ENCODE measurements around the gene ARL3.
"Not testable (repeated sequence)": the region's sequence is repeated elsewhere in the genome, so short reads cannot be mapped to it uniquely, and the experiment has no call there.

Gene ARL3, protein sequence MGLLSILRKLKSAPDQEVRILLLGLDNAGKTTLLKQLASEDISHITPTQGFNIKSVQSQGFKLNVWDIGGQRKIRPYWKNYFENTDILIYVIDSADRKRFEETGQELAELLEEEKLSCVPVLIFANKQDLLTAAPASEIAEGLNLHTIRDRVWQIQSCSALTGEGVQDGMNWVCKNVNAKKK

DNA sequence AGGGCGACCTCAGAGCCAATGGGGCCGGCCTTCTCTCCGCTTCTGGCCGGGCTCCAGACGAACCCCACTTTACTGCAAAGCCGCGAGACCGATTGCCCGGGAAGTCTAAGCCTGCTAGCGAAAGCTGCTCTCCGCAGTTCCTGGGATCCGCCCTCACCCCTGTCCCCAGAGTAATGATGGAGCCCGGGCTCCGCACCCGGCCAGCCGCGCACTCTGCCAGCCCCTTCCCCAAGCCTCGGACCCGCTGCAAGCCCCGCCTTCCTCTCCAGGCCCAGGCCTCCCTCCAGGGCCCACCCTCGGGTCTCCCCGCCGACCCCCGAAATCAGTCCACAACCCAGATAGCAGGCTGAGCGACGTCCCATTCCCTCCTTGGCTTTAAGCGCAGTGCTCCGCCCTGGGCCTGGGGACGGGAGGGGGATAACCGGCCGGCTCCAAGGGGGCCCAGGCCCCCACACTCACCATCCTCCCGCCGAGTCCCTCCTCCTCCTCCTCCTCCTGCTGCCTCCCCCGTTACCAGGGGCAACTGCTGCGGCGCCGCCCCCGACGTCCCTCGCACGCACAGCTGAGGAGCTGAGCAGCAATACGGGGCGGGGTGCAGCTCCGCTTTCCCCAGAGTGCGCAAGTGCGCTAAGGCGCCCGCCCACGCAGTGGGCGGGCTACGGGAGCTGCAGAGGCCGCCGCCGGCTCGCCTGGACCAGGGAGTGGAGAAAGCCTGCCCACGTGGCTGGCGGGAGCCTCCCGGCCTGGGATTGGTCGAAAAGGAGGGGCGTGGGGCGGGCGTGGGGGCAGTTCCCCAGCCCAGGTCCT is at the start of gene ARL3:
TSS of gene ARL3 (minus strand) at position 584 of the 807 bp plus-strand sequence. CDS start at position 462, 122 bp downstream.
- peak; percentile 93 for DNase-seq (ENCODE audit: insufficient read length, low spot score)
- FAIRE-seq, result peak; percentile 93

DNA sequence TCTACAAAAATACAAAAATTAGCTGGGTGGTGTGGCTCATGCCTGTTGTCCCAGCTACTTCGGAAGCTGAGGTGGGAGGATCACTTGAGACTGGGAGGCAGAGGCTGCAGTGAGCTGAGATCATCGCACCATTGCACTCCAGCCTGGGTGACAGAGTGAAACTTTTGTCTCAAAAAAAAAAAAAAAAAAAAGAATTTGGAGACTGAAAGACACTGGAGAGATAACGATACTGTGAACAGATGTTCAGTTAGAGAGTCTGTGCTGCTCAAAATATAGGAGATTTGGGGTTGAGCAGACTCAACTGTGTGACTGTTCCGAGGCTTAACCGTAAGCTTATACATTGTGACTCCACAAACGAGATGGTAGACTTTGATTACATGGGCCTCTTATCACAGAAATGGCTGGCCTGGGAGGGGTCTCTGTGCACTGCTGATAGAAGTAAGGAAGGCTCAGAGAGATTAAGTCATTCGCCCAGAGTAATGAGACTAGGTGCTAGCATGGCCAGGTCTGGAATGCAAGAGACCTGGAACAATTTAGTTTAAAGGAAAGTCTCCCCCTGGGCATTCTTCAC is 48.9 kb upstream of the ARL3 start:
- FAIRE-seq (no peak), DNase-seq (ENCODE audit: insufficient read length, low spot score) (no peak)

DNA sequence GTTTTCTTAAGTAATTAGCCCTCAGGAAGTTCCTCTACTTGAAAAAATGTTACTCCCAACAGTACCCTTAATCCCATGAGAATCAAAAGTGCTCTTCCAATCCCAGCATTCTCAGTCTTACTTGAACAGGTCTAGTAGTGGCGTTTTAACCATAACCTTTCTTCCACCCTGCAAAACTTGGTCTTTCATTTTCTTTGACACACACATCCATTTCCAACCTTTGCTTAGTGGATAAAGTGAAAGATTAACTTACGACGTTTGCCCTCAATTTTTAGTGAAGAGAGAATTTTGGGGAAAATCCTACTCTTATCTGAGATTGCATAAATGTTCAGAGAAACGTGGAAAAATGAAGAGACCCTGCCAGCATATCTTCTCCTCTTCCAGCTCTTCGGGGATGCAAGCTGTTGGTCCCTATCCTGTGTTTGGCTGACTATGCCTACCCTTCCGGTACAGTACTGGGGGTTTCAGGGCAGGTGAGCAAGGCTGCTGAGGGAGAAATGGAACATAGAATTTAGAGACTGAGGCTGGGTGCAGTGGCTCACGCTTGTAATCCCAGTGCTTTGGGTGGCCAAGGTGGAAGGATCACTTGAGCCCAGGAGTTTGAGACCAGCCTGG is 48.3 kb upstream of the ARL3 start:
- no peak for FAIRE-seq
- DNase-seq (ENCODE audit: insufficient read length, low spot score), result no peak

DNA sequence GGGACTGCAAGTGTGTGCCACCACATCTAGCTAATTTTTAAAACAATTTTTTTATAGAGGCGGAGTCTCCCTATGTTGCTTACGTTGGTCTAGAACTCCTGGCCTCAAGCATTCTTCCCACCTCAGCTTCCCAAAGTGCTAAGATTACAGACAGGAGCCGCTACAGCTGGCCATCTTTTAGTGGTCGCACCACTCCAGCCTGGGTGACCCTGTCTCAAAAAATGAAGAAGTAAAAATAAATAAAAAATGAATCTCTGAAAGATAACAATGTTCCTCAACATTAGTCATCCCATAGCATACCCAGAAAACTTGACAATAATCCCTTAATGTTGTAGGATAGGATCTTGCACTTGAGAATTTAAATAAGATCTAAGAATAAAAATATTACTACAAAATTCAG is 47.8 kb upstream of the ARL3 start:
- no peak for DNase-seq (ENCODE audit: insufficient read length, low spot score)

DNA sequence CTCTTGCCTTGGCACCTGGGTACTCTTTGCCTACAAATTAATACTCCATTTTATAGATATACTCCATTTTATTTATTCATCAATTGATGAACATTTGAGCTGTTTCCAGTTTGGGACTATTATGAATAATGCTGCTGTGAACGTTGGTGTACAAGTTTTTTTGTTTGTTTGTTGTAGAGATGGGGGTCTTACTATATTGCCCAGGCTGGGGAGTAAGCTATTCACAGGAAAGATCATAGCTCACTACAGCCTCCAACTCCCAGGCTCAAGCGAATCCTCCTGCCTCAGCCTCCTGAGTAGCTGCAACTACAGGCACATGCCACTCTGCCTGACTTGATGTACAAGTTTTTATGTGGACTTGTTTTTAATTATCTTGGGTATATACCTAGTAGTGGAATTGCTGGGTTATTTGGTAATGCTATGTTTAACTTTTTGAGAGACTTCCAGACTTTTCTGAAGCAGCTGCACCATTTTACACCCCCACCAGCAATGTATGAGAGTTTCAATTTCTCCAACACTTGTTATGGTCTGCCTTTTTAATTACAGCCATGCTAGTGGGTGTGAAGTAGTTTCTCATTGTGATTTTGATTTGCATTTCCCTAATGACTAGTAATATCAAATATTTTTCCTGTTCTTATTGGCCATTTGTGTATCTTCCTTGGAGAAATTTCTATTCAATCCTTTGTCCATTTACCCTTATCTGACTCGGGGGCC is 45.5 kb upstream of the ARL3 start:
- FAIRE-seq, result no peak
- no peak for DNase-seq (ENCODE audit: insufficient read length, low spot score)

More for the DNA sequence above, 47.8 kb upstream of the ARL3 start:
- no peak for FAIRE-seq

DNA sequence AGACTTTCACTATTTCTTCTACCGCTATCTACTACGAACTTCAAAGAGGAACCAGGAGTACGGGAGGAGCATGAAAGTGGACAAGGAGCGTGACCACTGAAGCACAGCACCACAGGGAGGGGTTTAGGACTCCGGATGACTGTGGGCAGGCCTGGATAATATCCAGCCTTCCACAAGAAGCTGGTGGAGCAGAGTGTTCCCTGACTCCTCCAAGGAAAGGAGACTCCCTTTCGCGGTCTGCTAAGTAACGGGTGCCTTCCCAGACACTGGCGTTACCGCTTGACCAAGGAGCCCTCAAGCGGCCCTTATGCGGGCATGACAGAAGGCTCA is 44.7 kb upstream of the ARL3 start:
- FAIRE-seq, result not testable (repeated sequence)

DNA sequence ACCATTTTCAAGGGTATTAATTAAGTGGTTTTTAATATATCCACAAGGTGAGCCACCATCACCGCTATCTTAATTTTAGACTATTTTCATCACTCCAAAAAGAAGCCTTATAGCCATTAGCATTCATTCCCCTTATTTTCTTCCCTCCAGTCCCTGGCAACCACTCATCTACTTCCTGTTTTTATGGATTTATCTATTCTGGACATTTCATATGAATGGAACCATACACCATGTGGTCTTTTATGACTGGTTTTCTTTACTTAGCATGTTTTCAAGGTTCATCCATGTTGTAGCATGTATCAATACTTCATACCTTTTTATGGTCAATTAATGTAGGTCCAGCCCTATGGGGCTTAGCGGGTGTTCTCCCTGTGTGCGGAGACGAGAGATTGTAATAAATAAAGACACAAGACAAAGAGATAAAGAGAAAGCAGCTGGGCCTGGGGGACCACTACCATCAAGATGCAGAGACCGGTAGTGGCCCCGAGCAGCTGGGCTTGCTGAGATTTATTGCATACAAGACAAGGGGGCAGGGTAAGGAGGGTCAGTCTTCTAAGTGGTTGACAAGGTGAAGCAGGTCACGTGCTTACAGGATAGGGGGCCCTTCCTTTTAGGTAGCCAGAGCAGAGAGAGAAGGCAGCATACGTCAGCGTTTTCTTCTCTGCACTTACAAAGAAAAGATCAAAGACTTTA is 44.2 kb upstream of the ARL3 start:
- DNase-seq (ENCODE audit: insufficient read length, low spot score) (no peak), FAIRE-seq (no peak)

More for the DNA sequence above, 44.7 kb upstream of the ARL3 start:
- not testable (repeated sequence) for DNase-seq (ENCODE audit: insufficient read length, low spot score)

DNA sequence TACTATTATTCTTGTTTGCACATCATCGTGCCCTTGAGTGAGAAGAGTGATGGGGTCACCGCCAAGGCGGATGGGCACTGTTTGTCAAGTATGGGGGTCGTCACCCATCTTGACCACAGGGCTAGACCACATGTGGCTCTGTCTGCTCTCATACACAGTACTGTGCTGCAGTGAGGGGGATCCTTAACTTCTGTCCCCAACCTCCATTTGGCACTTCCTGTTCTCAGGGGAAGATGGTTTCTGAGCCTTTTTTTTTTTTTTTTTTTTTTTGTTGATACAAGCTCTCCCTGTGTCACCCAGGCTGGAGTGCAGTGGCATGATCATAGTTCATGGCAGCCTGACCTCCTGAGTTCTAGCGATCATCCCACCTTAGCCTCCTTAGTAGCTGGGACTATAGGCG is 43.1 kb upstream of the ARL3 start:
- DNase-seq (ENCODE audit: insufficient read length, low spot score), result no peak
- no peak for FAIRE-seq

DNA sequence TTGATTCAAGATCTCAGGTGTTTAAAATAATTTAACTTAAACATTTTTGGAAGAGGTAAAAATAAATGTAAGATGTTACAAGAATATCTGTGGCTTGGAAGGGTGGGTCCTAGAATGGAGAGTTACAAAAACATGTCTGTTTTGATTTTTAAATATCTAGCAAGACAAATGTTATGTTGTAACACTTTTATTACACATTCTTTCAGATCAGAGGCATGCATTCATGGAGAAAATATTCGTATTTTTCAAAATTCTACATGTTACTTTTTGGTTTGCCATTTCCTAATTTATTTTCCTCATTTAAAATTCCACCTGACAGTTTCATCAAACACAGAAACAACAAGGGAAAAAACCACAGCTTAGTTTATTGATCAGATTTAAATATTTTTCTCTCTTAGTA is 39.5 kb upstream of the ARL3 start:
- no peak for FAIRE-seq
- DNase-seq (ENCODE audit: insufficient read length, low spot score), result no peak

DNA sequence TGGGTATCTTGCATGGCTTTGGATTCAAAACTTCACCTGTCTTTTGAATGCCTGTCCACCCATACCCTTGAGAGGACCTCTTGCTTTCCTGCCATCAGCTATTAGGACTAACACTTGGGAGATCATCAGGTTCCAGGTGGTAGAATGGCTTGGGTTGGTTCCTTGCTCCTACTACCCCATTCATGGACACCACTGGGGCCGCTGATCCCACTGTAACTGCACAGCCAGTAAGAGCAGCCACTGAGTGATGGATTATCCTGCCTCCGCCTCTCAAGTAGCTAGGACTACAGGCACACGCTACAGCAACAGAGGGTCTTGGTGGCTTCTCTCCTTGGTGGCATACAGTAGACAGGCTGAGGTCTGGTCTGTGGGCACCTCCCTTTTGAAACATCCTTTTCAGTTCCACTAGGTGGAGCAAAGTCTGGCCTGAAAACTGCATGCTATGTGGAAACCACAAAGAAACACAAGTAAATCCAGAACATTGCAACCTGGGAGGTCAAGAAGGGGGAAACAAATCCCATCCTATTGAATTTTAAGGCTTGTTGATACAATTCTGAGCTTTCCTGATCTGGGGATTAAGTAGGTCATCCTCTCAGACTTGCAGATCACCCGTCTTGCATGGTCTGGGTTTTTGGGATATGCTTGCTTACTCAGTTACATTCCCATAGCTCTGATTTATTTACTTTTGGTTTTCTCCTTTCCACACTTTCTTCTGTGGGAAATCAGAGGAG is 38.9 kb upstream of the ARL3 start:
- FAIRE-seq, result peak; percentile 67

DNA sequence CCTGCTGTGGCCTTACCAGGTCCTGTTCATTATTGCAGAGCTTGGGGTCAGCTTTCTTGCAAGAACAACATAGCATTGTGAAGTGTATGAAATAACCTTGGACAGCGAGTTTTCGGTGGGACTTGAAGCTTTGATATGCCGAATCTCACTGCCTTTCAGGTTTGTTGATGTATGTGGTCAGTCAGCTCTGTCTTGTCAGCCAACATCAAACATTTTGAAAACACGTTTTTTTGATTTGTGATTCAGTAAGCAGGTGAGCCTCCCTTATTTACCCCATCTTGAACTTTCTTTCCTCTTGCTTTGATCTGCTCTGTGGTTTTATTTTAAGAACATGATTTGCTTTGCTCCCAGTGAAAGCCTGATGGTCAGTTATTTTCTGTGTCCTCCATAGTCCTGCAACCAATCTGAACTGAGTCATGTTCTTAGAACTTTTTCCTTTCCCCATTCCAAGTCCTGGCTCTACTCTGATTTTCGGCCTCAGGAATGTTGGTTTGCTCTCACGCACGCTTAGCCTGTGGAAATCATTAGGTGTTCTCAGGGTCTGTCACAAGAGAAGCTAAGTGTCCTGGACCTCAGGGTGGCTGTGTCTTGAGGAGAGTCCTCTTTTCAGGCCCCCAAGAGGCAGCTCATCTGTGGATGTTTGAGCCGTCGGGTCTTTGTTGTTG is 38.2 kb upstream of the ARL3 start:
- FAIRE-seq (no peak), DNase-seq (ENCODE audit: insufficient read length, low spot score) (no peak)

More for the DNA sequence above, 38.9 kb upstream of the ARL3 start:
- DNase-seq (ENCODE audit: insufficient read length, low spot score), result no peak

DNA sequence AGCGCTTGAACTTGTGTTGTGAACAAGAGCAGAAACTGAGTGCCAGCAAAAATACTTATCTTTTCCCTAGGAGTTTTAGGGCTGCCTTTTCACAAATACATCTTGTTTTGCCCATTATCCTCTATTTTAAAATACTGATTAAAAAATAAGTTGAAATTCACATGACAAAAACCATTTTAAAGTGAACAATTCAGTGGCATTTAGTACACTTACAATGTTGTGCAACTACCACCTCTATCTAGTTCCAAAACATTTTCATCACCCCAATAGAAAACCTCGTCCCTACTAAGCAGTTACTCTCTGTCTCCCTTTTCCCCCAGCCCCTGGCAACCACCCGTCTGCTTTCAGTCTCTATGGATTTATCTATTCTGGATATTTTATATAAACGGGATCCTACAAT is 31.0 kb upstream of the ARL3 start:
- DNase-seq (ENCODE audit: insufficient read length, low spot score) (no peak), FAIRE-seq (no peak)

DNA sequence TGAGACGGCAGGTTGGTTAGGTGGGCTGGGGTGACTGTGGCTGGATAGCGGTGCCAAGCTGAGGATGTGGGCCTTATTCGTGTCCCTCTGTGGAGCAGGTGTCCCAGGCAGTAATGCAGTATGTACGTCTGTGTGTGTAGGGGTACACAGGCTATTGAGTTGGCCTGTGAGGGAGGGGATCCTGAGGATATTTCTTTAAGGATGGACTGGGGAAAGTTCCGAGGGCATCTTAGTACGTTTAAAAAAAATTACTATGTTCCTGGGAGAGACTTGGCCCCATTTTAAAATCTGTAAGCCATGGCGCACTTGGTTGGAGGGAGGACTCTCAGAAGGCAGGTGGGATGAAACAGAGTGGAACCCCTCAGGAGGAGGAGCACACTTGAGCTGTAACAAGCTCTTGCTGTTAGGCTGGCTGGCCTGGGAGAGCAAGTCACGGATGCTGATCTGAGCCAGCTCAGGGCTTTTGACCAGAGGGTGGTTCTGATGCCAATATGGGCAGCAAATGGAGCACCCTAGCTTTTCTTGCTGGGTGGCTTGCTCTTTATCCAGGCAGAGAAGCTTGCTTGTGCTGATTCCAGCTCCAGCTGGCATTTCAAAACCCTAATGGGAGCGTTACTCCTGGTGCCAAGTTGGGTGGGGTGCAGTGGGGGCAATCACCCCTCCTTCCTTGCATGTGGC is 30.3 kb upstream of the ARL3 start:
- DNase-seq (ENCODE audit: insufficient read length, low spot score) (no peak), FAIRE-seq (peak; percentile 54)

DNA sequence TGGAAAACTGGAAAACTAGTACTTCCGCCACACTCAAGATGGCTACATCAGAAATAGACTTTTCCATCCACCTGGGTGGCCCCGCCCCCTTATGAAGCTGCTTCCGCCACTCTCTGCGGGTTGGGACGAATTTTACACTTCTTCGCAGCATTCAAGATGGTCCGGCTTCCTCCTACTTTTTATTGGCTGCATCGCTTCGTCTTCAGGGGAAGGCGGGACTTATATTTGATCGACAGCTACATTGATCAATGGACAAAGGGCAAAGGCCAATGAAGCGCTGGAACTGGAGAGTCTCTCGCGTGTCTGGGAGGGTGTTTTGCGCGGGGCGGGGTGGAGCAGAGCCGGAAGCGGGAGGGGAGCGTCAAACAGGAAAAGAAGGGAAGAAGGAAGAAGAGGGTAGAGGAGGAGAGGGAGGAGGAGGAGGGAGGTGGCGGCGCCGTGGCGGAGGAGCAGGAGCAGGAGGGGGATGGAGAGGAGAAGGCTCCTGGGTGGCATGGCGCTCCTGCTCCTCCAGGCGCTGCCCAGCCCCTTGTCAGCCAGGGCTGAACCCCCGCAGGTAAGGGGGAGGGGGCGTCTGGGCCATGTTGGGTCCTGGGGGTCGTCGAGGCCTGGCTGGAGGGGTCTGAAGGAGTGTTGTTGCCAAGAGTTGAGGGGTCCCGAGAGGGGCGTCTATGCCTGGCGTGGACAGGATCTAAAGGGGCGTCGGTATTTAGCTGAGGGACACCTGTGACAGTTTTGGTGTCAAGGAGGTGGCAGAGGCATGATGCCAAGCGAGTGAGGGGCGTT is 29.6 kb upstream of the ARL3 start, which contains the start of gene WBP1L:
TSS of gene WBP1L (plus strand) at position 361 of the 786 bp plus-strand sequence. CDS start at position 467, 106 bp downstream.
- peak; percentile 99 for FAIRE-seq
- DNase-seq (ENCODE audit: insufficient read length, low spot score), result peak; percentile 91

DNA sequence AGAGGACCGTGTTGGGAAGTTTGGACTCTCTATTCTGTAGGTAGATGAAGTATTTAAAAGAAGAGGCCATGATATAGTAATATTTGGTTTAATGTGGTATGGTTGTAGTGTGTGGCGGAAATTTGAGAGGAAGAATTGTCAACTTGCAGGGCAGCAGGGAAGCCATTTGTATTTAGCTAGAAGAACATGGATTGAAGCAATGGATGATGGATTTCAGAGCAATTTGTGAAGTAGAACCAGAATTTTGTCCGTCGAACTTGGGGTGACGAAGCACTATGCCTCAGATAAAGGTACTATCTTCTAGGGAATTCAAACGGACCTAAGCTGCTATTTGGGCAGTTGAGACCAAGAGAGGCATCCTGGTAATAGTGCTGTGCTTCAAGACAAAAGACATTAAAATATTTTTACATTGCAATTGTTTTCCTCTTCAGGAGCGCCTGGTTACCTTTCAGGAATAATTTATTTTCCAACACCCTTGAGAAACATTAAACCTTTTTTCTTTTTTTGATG is 28.9 kb upstream of the ARL3 start:
- FAIRE-seq, result no peak
- no peak for DNase-seq (ENCODE audit: insufficient read length, low spot score)

DNA sequence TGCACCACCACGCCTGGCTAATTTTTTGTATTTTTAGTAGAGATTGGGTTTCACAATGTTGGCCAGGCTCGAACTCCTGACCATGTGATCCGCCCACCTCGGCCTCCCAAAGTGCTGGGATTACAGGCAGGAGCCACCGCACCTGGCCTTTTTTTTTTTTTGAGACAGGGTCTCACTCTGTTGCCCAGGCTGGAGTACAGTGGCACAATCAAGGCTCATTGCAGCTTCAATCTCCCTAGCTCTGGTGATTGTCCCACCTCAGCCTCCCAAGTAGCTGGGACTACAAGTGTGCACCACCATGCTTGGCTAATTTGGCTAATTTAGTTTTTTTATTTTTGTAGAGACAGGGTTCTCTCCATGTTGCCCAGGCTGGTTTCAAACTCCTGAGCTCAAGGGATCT is 28.1 kb upstream of the ARL3 start:
- DNase-seq (ENCODE audit: insufficient read length, low spot score); FAIRE-seq: not testable (repeated sequence)

DNA sequence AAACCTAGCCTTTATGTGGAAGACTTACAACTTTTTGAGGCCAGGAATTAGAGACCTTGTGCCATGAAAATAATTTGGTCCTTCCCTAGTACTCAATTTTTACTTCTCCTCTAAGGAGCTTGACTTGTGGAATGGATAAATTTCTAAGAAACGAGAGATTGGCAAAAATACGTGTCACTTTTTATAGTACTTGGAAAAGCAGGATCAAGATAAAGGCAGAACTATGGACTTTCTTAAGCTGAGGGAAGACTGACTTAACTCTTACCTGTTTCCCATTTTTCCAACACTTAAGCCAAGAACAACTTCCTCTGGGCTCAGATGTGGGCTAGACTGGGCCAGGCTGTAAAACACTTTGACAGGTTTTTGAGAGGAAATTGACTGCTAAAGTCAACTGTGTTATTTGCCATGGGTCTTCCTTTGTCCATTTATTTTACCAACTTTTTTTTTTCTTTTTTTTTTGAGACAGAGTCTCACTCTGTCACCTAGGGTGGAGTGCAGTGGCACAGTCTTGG is 27.6 kb upstream of the ARL3 start:
- FAIRE-seq (no peak), DNase-seq (ENCODE audit: insufficient read length, low spot score) (no peak)

Data from GM19239 (cell line).